ENCODE results near the gene PLCXD3.

Gene PLCXD3

DNA sequence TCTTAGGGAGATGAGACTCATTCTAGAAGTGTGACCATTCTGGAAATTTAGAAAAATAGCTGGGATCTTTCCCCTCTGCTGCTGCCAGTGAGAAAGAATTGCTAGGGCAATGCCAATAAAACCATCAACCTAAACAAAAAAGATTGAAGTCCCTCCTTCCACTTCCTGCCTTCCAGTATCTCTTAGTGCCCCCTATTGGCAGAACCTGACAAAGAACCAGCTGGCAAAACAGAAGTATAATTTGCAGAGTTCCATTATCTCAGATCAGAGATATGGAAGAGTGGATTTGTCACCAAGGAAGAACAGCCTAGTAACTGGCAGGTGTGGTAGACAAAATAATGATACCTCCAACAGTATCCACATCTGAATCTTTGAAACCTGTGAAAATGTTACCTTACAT, 13.8 kb upstream of the PLCXD3 start:
- no peaks in the 10 kb centered on the region for H3K9me3 ChIP-seq (ENCODE audit: control insufficient read depth, low read length)
- H3K4me1 ChIP-seq (ENCODE audit: control insufficient read depth, insufficient read depth, low read length) = no peaks in the 10 kb centered on the region
- no peak overlapping the region for H3K4me3 ChIP-seq (ENCODE audit: insufficient read depth, low read depth, low read length)
- H3K27me3 ChIP-seq (ENCODE audit: control insufficient read depth, insufficient read depth, low read length, poor library complexity, severe bottlenecking) = no peaks in the 10 kb centered on the region
- no peak overlapping the region for H3K27ac ChIP-seq (ENCODE audit: insufficient read depth, low read depth, low read length, poor library complexity, severe bottlenecking)
- no peaks in the 10 kb centered on the region for H3K36me3 ChIP-seq (ENCODE audit: control insufficient read depth, insufficient read depth, low read length)

- H3K9me3 ChIP-seq (ENCODE audit: control insufficient read depth, low read length) = no peaks in the 10 kb centered on the region
- no peaks in the 10 kb centered on the region for H3K36me3 ChIP-seq (ENCODE audit: control insufficient read depth, insufficient read depth, low read length)
- WGBS, 2 experiments = 75 to 83% methylated on average over 1 to 2 of the region's 2 CpGs
Measured at GRCh38 chr5:41522193-41522786, 11.9 kb upstream of the PLCXD3 start.

DNA sequence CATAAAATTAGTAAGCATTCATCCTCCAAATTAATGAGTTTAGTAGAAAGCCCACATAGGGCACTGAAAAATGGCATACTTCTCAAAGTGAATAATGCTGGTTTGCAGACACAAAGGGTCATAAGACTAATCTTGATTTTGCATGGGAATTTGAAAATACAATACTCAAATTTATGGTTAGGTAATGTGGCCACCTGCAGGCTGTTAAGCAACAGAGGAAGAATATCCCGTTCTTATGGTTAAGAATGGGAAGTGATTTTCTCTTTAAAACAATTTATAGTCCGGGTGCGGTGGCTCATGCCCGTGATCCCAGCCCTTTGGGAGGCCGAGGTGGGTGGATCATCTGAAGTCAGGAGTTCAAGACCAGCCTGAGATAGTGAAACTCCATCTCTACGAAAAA, 9.4 kb upstream of the PLCXD3 start:
- WGBS, 2 experiments = 86 to 91% methylated on average over 6 of the region's 6 CpGs
- no peaks in the 10 kb centered on the region for H3K27me3 ChIP-seq (ENCODE audit: control insufficient read depth, insufficient read depth, low read length, poor library complexity, severe bottlenecking)

More at GRCh38 chr5:41522193-41522786, 11.9 kb upstream of the PLCXD3 start:
- Histone ChIP-seq H3K27me3 (ENCODE audit: control insufficient read depth, insufficient read depth, low read length, poor library complexity, severe bottlenecking) (no peaks in the 10 kb centered on the region), H3K4me3 (ENCODE audit: insufficient read depth, low read depth, low read length) (no peak overlapping the region), H3K27ac (ENCODE audit: insufficient read depth, low read depth, low read length, poor library complexity, severe bottlenecking) (no peak overlapping the region), H3K4me1 (ENCODE audit: control insufficient read depth, insufficient read depth, low read length) (no peaks in the 10 kb centered on the region)

GRCh38 chr5:41517909-41518308, 7.5 kb upstream of the PLCXD3 start:
- Histone ChIP-seq H3K4me1 (ENCODE audit: control insufficient read depth, insufficient read depth, low read length) (no peaks in the 10 kb centered on the region), H3K27ac (ENCODE audit: insufficient read depth, low read depth, low read length, poor library complexity, severe bottlenecking) (no peak overlapping the region), H3K4me3 (ENCODE audit: insufficient read depth, low read depth, low read length) (no peak overlapping the region), H3K27me3 (ENCODE audit: control insufficient read depth, insufficient read depth, low read length, poor library complexity, severe bottlenecking) (no peaks in the 10 kb centered on the region), H3K36me3 (ENCODE audit: control insufficient read depth, insufficient read depth, low read length) (no peaks in the 10 kb centered on the region), H3K9me3 (ENCODE audit: control insufficient read depth, low read length) (no peaks in the 10 kb centered on the region)

More for the DNA sequence above, 9.4 kb upstream of the PLCXD3 start:
- Histone ChIP-seq H3K27ac (ENCODE audit: insufficient read depth, low read depth, low read length, poor library complexity, severe bottlenecking) (no peak overlapping the region), H3K4me1 (ENCODE audit: control insufficient read depth, insufficient read depth, low read length) (no peaks in the 10 kb centered on the region), H3K9me3 (ENCODE audit: control insufficient read depth, low read length) (no peaks in the 10 kb centered on the region), H3K4me3 (ENCODE audit: insufficient read depth, low read depth, low read length) (no peak overlapping the region), H3K36me3 (ENCODE audit: control insufficient read depth, insufficient read depth, low read length) (no peaks in the 10 kb centered on the region)

DNA sequence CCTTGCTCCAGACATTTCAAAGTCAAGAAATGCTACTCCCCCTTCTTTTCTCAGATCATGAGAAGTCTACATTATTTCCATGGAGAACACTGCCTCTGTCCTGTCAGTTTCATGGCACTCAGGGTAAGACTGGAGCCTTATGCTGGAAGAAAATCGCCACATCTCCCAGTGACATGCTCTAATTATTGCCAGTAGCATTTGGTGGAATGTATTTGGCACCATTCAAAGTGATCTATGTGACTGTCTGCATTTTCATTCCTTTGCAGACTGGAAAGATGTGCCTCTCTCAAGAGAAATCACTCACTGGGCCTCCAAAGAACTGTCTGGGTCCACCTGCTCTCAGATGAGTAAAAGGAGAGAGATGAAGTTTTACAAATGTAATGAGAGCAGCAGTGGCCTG, 840 bp upstream of the PLCXD3 start:
- Histone ChIP-seq H3K27ac (ENCODE audit: insufficient read depth, low read depth, low read length, poor library complexity, severe bottlenecking) (no peak overlapping the region), H3K9me3 (ENCODE audit: control insufficient read depth, low read length) (no peaks in the 10 kb centered on the region), H3K27me3 (ENCODE audit: control insufficient read depth, insufficient read depth, low read length, poor library complexity, severe bottlenecking) (peaks cover 38% of the 10 kb centered on the region), H3K4me3 (ENCODE audit: insufficient read depth, low read depth, low read length) (no peak overlapping the region), H3K36me3 (ENCODE audit: control insufficient read depth, insufficient read depth, low read length) (no peaks in the 10 kb centered on the region), H3K4me1 (ENCODE audit: control insufficient read depth, insufficient read depth, low read length) (peaks cover 5% of the 10 kb centered on the region)
- 79 to 94% methylated on average over 1 of the region's 1 CpG for WGBS, 2 experiments

GRCh38 chr5:41509399-41510175, 814 bp downstream of the PLCXD3 start:
- peaks cover 5% of the 10 kb centered on the region for H3K4me1 ChIP-seq (ENCODE audit: control insufficient read depth, insufficient read depth, low read length)
- H3K9me3 ChIP-seq (ENCODE audit: control insufficient read depth, low read length) = no peaks in the 10 kb centered on the region
- peak overlapping the region; percentile 36 for H3K4me3 ChIP-seq (ENCODE audit: insufficient read depth, low read depth, low read length)
- H3K36me3 ChIP-seq (ENCODE audit: control insufficient read depth, insufficient read depth, low read length) = no peaks in the 10 kb centered on the region
- H3K27me3 ChIP-seq (ENCODE audit: control insufficient read depth, insufficient read depth, low read length, poor library complexity, severe bottlenecking) = peaks cover 38% of the 10 kb centered on the region
- WGBS, 2 experiments = 78 to 79% methylated on average over 35 of the region's 35 CpGs
- no peak overlapping the region for H3K27ac ChIP-seq (ENCODE audit: insufficient read depth, low read depth, low read length, poor library complexity, severe bottlenecking)

GRCh38 chr5:41508696-41509398, 1.6 kb downstream of the PLCXD3 start:
- 58 to 73% methylated on average over 5 of the region's 5 CpGs for WGBS, 2 experiments
- Histone ChIP-seq H3K27ac (ENCODE audit: insufficient read depth, low read depth, low read length, poor library complexity, severe bottlenecking) (no peak overlapping the region), H3K36me3 (ENCODE audit: control insufficient read depth, insufficient read depth, low read length) (no peaks in the 10 kb centered on the region), H3K27me3 (ENCODE audit: control insufficient read depth, insufficient read depth, low read length, poor library complexity, severe bottlenecking) (peaks cover 38% of the 10 kb centered on the region), H3K4me3 (ENCODE audit: insufficient read depth, low read depth, low read length) (no peak overlapping the region), H3K9me3 (ENCODE audit: control insufficient read depth, low read length) (no peaks in the 10 kb centered on the region), H3K4me1 (ENCODE audit: control insufficient read depth, insufficient read depth, low read length) (peaks cover 5% of the 10 kb centered on the region)

GRCh38 chr5:41508186-41508585, 2.2 kb downstream of the PLCXD3 start:
- no peaks in the 10 kb centered on the region for H3K36me3 ChIP-seq (ENCODE audit: control insufficient read depth, insufficient read depth, low read length)
- no peaks in the 10 kb centered on the region for H3K9me3 ChIP-seq (ENCODE audit: control insufficient read depth, low read length)
- no peak overlapping the region for H3K4me3 ChIP-seq (ENCODE audit: insufficient read depth, low read depth, low read length)
- no peak overlapping the region for H3K27ac ChIP-seq (ENCODE audit: insufficient read depth, low read depth, low read length, poor library complexity, severe bottlenecking)
- H3K27me3 ChIP-seq (ENCODE audit: control insufficient read depth, insufficient read depth, low read length, poor library complexity, severe bottlenecking) = peaks cover 38% of the 10 kb centered on the region
- H3K4me1 ChIP-seq (ENCODE audit: control insufficient read depth, insufficient read depth, low read length) = peaks cover 5% of the 10 kb centered on the region

DNA sequence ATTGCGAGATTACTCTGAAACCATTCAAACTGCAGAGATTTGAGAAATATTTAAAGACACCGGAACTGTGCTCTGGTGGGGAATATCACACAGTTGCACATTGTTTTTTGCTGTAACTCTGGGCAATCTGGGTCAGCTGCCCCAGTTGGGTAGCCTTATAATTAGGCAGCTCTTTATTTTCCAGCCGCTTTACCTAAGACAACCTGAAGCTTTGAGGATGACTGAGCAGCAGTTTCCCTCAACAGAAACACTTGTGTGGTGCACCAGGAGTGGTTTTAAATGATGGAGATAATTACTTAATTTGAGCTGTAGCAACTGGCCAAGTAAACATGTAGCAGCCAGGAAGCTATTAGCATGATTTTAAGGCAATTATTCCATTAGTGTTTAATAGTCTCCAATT, 2.9 kb downstream of the PLCXD3 start:
- H3K4me1 ChIP-seq (ENCODE audit: control insufficient read depth, insufficient read depth, low read length) = peaks cover 5% of the 10 kb centered on the region
- no peaks in the 10 kb centered on the region for H3K36me3 ChIP-seq (ENCODE audit: control insufficient read depth, insufficient read depth, low read length)
- peaks cover 38% of the 10 kb centered on the region for H3K27me3 ChIP-seq (ENCODE audit: control insufficient read depth, insufficient read depth, low read length, poor library complexity, severe bottlenecking)
- no peak overlapping the region for H3K4me3 ChIP-seq (ENCODE audit: insufficient read depth, low read depth, low read length)
- no peaks in the 10 kb centered on the region for H3K9me3 ChIP-seq (ENCODE audit: control insufficient read depth, low read length)
- no peak overlapping the region for H3K27ac ChIP-seq (ENCODE audit: insufficient read depth, low read depth, low read length, poor library complexity, severe bottlenecking)
- WGBS, 2 experiments = 94 to 96% methylated on average over 3 of the region's 3 CpGs

GRCh38 chr5:41503860-41504259, 6.5 kb downstream of the PLCXD3 start:
- H3K27me3 ChIP-seq (ENCODE audit: control insufficient read depth, insufficient read depth, low read length, poor library complexity, severe bottlenecking) = peaks cover 4% of the 10 kb centered on the region
- no peaks in the 10 kb centered on the region for H3K9me3 ChIP-seq (ENCODE audit: control insufficient read depth, low read length)
- H3K36me3 ChIP-seq (ENCODE audit: control insufficient read depth, insufficient read depth, low read length) = no peaks in the 10 kb centered on the region
- no peak overlapping the region for H3K4me3 ChIP-seq (ENCODE audit: insufficient read depth, low read depth, low read length)
- no peaks in the 10 kb centered on the region for H3K4me1 ChIP-seq (ENCODE audit: control insufficient read depth, insufficient read depth, low read length)
- H3K27ac ChIP-seq (ENCODE audit: insufficient read depth, low read depth, low read length, poor library complexity, severe bottlenecking) = no peak overlapping the region
